ENCODE measurements around the gene NOC4L. TPM values are rescaled to one million over a fixed set of nuclear protein-coding genes. Genes with fewer than 3 reads are reported as not detected.
"Not testable (repeated sequence)": the region's sequence is repeated elsewhere in the genome, so short reads cannot be mapped to it uniquely, and the experiment has no call there.

NOC4L gene
- total RNA-seq, 1 experiment from 2014 or later = 22.8 TPM

- no peak for DNase-seq (ENCODE audit: low read depth)
Measured at GRCh38 chr12:132123970-132124765, 20.1 kb upstream of the NOC4L start.

GRCh38 chr12:132124766-132125425, 19.4 kb upstream of the NOC4L start:
- no peak for DNase-seq (ENCODE audit: low read depth)

GRCh38 chr12:132125736-132126135, 18.5 kb upstream of the NOC4L start:
- DNase-seq (ENCODE audit: low read depth) = no peak

GRCh38 chr12:132127041-132127440, 17.2 kb upstream of the NOC4L start:
- DNase-seq (ENCODE audit: low read depth) = no peak

GRCh38 chr12:132129007-132129406, 15.2 kb upstream of the NOC4L start:
- no peak for DNase-seq (ENCODE audit: low read depth)

GRCh38 chr12:132130690-132131089, 13.6 kb upstream of the NOC4L start:
- no peak for DNase-seq (ENCODE audit: low read depth)

GRCh38 chr12:132131229-132131628, 13.0 kb upstream of the NOC4L start:
- no peak for DNase-seq (ENCODE audit: low read depth)

- no peak for DNase-seq (ENCODE audit: low read depth)
Measured at GRCh38 chr12:132131952-132132351, 12.3 kb upstream of the NOC4L start.

GRCh38 chr12:132132609-132133430, 11.4 kb upstream of the NOC4L start:
- no peak for DNase-seq (ENCODE audit: low read depth)

GRCh38 chr12:132133952-132134652, 10.2 kb upstream of the NOC4L start:
- DNase-seq (ENCODE audit: low read depth) = no peak

GRCh38 chr12:132134653-132135183, 9.5 kb upstream of the NOC4L start:
- DNase-seq (ENCODE audit: low read depth) = not testable (repeated sequence)

- DNase-seq (ENCODE audit: low read depth) = not testable (repeated sequence)
Measured at GRCh38 chr12:132136226-132136625, 8.0 kb upstream of the NOC4L start.

GRCh38 chr12:132137483-132138125, 6.7 kb upstream of the NOC4L start:
- DNase-seq (ENCODE audit: low read depth) = no peak

- no peak for DNase-seq (ENCODE audit: low read depth)
Measured at GRCh38 chr12:132138941-132139871, 5.1 kb upstream of the NOC4L start.

GRCh38 chr12:132139912-132140311, 4.3 kb upstream of the NOC4L start:
- no peak for DNase-seq (ENCODE audit: low read depth)

- DNase-seq (ENCODE audit: low read depth) = no peak
Measured at GRCh38 chr12:132140501-132140900, 3.8 kb upstream of the NOC4L start.

GRCh38 chr12:132140918-132141841, 3.1 kb upstream of the NOC4L start:
- DNase-seq (ENCODE audit: low read depth) = no peak

- DNase-seq (ENCODE audit: low read depth) = no peak
Measured at GRCh38 chr12:132141976-132142678, 2.1 kb upstream of the NOC4L start.

Measured in LHCN-M2 (cell line).